Upper lobe of left lung (tissue), 6 donors: ENCODE data around the gene ZNF93. TPM values are rescaled to one million over a fixed set of nuclear protein-coding genes. Genes with fewer than 3 reads are reported as not detected.
A peak's percentile ranks its signal among the peaks of the same experiment; 100 is the strongest.
"Not testable (repeated sequence)": the region's sequence is repeated elsewhere in the genome, so short reads cannot be mapped to it uniquely, and the experiment has no call there.

Experiments
- ATAC-seq, 2 donors: fragments of 200-7000 bp; cut with Tn5 transposase; one replicate each; pipeline ENCODE4 v1.9.1; 2022; ENCODE audit warnings: mild to moderate bottlenecking in 2 of 2, moderate library complexity in 2 of 2; ENCODE audit not compliant: low FRiP score in 2 of 2
- DNase-seq, 2 donors: peaks; one replicate each; pipeline ENCODE4 v3.0.0-alpha.2; 2019 to 2020
- H3K27ac ChIP-seq, 4 donors: fragments of 200-600 bp; sonication (generic); one replicate each; pipeline ENCODE4 v1.5.1; 2016 to 2019
- H3K27me3 ChIP-seq, 4 donors: fragments of 200-600 bp; sonication (generic); one replicate each; pipeline ENCODE4 v1.5.1; 2017 to 2019
- H3K36me3 ChIP-seq, 4 donors: fragments of 200-600 bp; sonication (generic); one replicate each; pipeline ENCODE4 v1.5.1; 2016 to 2019
- H3K4me1 ChIP-seq, 4 donors: fragments of 200-600 bp; sonication (generic); one replicate each; pipeline ENCODE4 v1.5.1; 2018 to 2019
- H3K4me3 ChIP-seq, 4 donors: fragments of 200-600 bp; sonication (generic); one replicate each; pipeline ENCODE4 v1.5.1; 2017 to 2019; ENCODE audit warnings: mild to moderate bottlenecking in 2 of 4, moderate library complexity in 1 of 4
- H3K9me3 ChIP-seq, 4 donors: fragments of 200-600 bp; sonication (generic); one replicate each; pipeline ENCODE4 v1.5.1; 2018 to 2019
- CTCF ChIP-seq, 6 experiments: fragments of 450-650 bp in 4 of 6; fragments of 200-600 bp in 2 of 6; sonication (generic) in 2 of 6; IDR thresholded peaks; one replicate each; pipeline ENCODE4 v1.5.1; 2016 to 2019; ENCODE audit warnings: antibody characterized with exemption in 6 of 6
- EP300 ChIP-seq, 4 donors: sonication (generic); formaldehyde crosslinking; IDR thresholded peaks; one replicate each; pipeline ENCODE4 v1.5.1; 2017; ENCODE audit warnings: antibody characterized with exemption in 4 of 4, control low read depth in 2 of 4
- POLR2A ChIP-seq, 4 donors: fragments of 450-650 bp; IDR thresholded peaks; one replicate each; pipeline ENCODE4 v1.5.1; 2016 to 2017; ENCODE audit warnings: antibody characterized with exemption in 4 of 4, mild to moderate bottlenecking in 2 of 4
- POLR2AphosphoS5 ChIP-seq, 2 donors: sonication (generic); formaldehyde crosslinking; IDR thresholded peaks; one replicate each; pipeline ENCODE4 v1.5.1; 2017; ENCODE audit warnings: antibody characterized with exemption in 2 of 2
- WGBS, 2 donors: methylation state at CpG; one replicate each; pipeline ENCODE4 v1.1.5; 2017 to 2018; 5-methylcytosine and 5-hydroxymethylcytosine counted together
- total RNA-seq, 6 donors: library from RNA; depleted of rRNA in 4 of 6; stranded (reverse); fragments of >200 nt in 4 of 6; gene quantifications; one replicate each; pipeline versions ENCODE4 v1.1.0 to v1.2.1, GENCODE V29; 2016 to 2021
- donor health status: DM: no; HTN: no; CAD: no; lungs with moderate emphysema.
- donor health status: DM: no; HTN: yes; CAD: no; lungs with severe emphysema.

Gene ZNF93
- total RNA-seq, 6 donors from 2014 or later: 2.9 to 7.3 (median 3.9) TPM

DNA sequence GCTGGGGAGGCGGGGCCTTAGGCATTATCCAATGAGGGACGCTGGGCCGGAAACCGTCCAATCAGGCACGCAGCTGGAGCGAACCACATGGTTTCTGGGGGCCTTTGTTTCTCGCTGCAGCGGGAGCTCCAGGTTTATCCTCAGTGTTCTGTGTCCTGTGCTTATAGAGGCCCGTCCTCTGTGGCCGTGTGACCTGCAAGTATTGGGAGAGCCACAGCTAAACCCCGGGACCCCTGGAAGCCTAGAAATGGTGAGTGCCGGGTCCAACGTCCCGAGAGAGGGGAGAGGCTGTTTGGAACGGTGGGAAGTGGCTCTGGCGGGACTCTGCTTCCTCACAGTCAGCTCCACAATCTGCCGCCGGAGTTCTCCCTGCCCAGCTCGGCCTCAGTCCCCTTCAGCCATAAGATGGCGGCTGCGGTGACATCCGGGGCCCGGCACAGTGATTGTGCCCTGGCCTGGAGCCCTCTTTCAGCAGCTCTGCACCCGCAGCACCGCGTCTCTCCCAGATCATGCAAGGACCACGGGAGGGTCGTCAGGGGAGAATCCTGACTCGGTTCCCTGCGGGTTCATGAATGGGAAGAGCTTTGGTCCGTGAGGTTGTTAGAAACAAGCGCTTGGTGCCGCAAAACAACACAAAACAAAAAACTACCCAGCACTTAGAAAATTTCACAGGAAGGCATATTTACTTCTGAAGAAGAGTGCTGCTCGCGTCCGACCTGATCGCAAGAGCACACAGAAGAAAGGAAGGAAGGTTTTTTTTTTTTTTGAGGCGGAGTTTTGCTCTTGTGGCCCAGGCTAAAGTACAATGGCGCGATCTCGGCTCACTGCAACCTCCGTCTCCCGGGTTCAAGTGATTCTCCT lies 34.8 kb upstream of the ZNF93 start, which contains the start of gene ZNF253:
Gene ZNF253, plus strand, starts transcription at position 133 of the 861 bp plus-strand sequence. Its CDS starts 115 bp downstream, at position 248.
- H3K27ac ChIP-seq: peak within 1 kb of the TSS; percentile 78 to 96 (median 90)
- H3K36me3 ChIP-seq: no peaks in the 10 kb centered on the region

DNA sequence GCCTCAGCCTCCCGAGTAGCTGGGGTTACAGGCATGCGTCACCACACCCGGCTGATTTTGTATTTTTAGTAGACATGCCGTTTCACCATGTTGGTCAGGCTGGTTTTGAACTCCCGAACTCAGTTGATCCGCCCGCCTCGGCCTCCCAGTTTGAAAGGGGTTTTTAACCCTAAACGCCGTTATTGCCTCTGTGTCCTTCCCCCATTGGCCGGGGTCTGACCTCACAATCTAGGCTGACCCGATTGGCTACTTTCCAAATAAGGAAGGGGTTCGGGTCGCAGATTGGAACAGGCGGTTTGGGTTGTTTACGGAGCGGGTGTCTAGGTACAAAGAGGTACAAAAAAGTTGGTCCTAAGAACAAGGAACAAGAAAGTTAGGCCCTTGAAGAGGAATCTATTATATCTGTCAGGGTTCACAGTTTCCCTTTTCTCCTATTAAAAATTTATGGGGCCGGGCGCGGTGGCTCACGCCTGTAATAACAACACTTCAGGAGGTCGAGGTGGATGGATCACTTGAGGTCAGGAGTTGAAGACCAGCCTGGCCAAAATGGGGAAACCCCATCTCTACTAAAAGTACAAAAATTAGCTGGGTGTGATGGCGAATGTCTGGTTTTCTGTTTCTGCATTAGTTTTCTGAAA lies 34.0 kb upstream of the ZNF93 start:
- Histone ChIP-seq H3K27ac (peak overlapping the region; percentile 78 to 96 (median 90)), H3K27me3 (no peaks in the 10 kb centered on the region), H3K4me1 (peaks cover 6 to 16% (median 12%) of the 10 kb centered on the region in 4 donors), H3K36me3 (peaks cover 0 to 3% (median 0%) of the 10 kb centered on the region in 4 donors), H3K9me3 (peaks cover 0 to 15% (median 9%) of the 10 kb centered on the region in 4 donors), H3K4me3 (peak overlapping the region; percentile 31 to 85 (median 69))
- peak in 1 of 2 donors; percentile 1 for ATAC-seq
- TF ChIP-seq POLR2A (IDR thresholded peaks at IDR 0.05): no peak
- no peak for TF ChIP-seq CTCF (IDR thresholded peaks at IDR 0.05)
- TF ChIP-seq POLR2AphosphoS5 (IDR thresholded peaks at IDR 0.05): no peak
- no peak for TF ChIP-seq EP300 (IDR thresholded peaks at IDR 0.05)
- DNase-seq: peak in 1 of 2 donors; percentile 39
- 4 to 11% methylated on average over 23 of the region's 23 CpGs for WGBS, 2 donors

More for the DNA sequence above, 34.8 kb upstream of the ZNF93 start, which contains the start of gene ZNF253:
- TF ChIP-seq POLR2A (IDR thresholded peaks at IDR 0.05) (peak; percentile 29 to 95 (median 86)), CTCF (IDR thresholded peaks at IDR 0.05) (no peak), EP300 (IDR thresholded peaks at IDR 0.05) (no peak), POLR2AphosphoS5 (IDR thresholded peaks at IDR 0.05) (peak; percentile 83 to 97)
- DNase-seq (peak; percentile 88 to 97), ATAC-seq (peak; percentile 99)
- peak within 1 kb of the TSS; percentile 31 to 85 (median 69) for H3K4me3 ChIP-seq
- peaks cover 0 to 13% (median 2%) of the 10 kb centered on the region in 4 donors for H3K9me3 ChIP-seq
- H3K4me1 ChIP-seq: peaks cover 6 to 17% (median 12%) of the 10 kb centered on the region in 4 donors
- 0 to 1% methylated on average over 30 to 43 of the region's 43 CpGs for whole genome bisulfite sequencing, 2 donors
- no peaks in the 10 kb centered on the region for H3K27me3 ChIP-seq

DNA sequence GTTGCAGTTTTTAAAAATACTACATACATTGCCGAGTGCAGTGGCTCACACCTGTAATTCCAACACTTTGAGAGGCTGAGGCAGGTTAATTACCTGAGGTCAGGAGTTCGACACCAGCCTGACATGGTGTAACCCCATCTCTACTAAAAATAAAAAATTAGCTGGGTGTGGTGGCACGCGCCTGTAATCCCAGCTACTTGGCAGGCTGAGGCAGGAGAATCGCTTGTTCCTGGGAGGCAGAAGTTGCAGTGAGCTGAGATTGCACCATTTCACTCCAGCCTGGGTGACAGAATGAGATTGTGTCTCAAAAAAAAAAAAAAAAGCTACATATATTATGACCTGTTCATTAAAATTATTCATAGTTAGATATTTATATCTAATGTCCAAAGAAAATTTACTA lies 30.7 kb upstream of the ZNF93 start:
- WGBS, 2 donors: 78 to 87% methylated on average over 5 of the region's 5 CpGs

DNA sequence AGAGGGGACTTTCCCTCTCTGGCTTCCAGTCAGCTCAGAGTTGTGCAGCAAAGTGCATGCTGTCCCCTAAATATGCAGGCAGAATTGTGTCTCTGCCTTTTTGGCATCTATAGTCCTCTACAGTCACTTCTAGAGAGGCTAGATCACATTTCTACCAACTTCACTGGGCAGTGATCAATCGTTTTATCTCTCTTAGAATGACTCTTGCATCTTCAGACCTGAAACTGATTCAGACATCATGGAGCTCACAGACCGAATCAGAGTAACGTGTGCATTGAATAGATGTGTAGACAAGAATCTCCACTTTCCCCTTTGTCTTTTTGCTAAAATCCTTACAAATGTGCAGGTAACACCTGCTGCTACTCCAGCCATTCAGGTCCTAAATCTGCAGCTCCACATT lies 28.8 kb upstream of the ZNF93 start:
- no peak for DNase-seq
- Histone ChIP-seq H3K27me3 (no peaks in the 10 kb centered on the region), H3K9me3 (peaks cover 3 to 42% (median 24%) of the 10 kb centered on the region in 4 donors), H3K36me3 (peaks cover 0 to 12% (median 6%) of the 10 kb centered on the region in 4 donors), H3K4me3 (no peak overlapping the region), H3K4me1 (peaks cover 6 to 16% (median 10%) of the 10 kb centered on the region in 4 donors), H3K27ac (no peak overlapping the region)
- no peak for TF ChIP-seq EP300 (IDR thresholded peaks at IDR 0.05)
- TF ChIP-seq CTCF (IDR thresholded peaks at IDR 0.05): no peak
- TF ChIP-seq POLR2AphosphoS5 (IDR thresholded peaks at IDR 0.05): no peak
- no peak for TF ChIP-seq POLR2A (IDR thresholded peaks at IDR 0.05)
- 79 to 96% methylated on average over 3 of the region's 3 CpGs for WGBS, 2 donors
- ATAC-seq: no peak

More for the DNA sequence above, 30.7 kb upstream of the ZNF93 start:
- not testable (repeated sequence) for DNase-seq, H3K27ac ChIP-seq, H3K27me3 ChIP-seq, ATAC-seq, H3K4me3 ChIP-seq
- Histone ChIP-seq H3K9me3 (peaks cover 0 to 26% (median 19%) of the 10 kb centered on the region in 4 donors), H3K36me3 (peaks cover 0 to 12% (median 6%) of the 10 kb centered on the region in 4 donors), H3K4me1 (peaks cover 6 to 16% (median 12%) of the 10 kb centered on the region in 4 donors)

GRCh38 chr19:19873381-19873780 lies 27.4 kb upstream of the ZNF93 start:
- H3K4me3 ChIP-seq: no peak overlapping the region
- H3K36me3 ChIP-seq: peaks cover 0 to 12% (median 6%) of the 10 kb centered on the region in 4 donors
- no peaks in the 10 kb centered on the region for H3K27me3 ChIP-seq
- DNase-seq (no peak), ATAC-seq (no peak)
- H3K27ac ChIP-seq: no peak overlapping the region
- peaks cover 0 to 4% (median under 1%) of the 10 kb centered on the region in 4 donors for H3K4me1 ChIP-seq
- TF ChIP-seq CTCF (IDR thresholded peaks at IDR 0.05): no peak
- no peak for TF ChIP-seq EP300 (IDR thresholded peaks at IDR 0.05)
- no peak for TF ChIP-seq POLR2AphosphoS5 (IDR thresholded peaks at IDR 0.05)
- TF ChIP-seq POLR2A (IDR thresholded peaks at IDR 0.05): no peak
- peaks cover 3 to 46% (median 23%) of the 10 kb centered on the region in 4 donors for H3K9me3 ChIP-seq
